WTC11 (cell line): ENCODE results near the gene SYNJ2. TPM values are rescaled to one million over a fixed set of nuclear protein-coding genes. Genes with fewer than 3 reads are reported as not detected.

Experiments used
- ATAC-seq: fragments of 200-7000 bp; cut with Tn5 transposase; 2 replicates; pipeline ENCODE4 v1.10.0; 2021; ENCODE audit warnings: mild to moderate bottlenecking, moderate library complexity
- CTCF ChIA-PET: fragments of 300-600 bp; sonication (Branson Sonifier 250); formaldehyde crosslinking; loops from one replicate; lab custom pipeline; 2021; ENCODE audit warnings: antibody characterized with exemption; lab: Charles Lee
- POLR2A ChIA-PET: fragments of 350-600 bp; sonication (Branson Sonifier 250); formaldehyde crosslinking; loops from one replicate; lab custom pipeline; 2021; ENCODE audit warnings: antibody characterized with exemption; lab: Charles Lee
- DNase-seq: peaks from one replicate; pipeline ENCODE4 v3.0.0; 2021; ENCODE audit warnings: low spot score
- H3K27ac Mint-ChIP-seq: 2 replicates; pipeline ENCODE4 v1.8.0; 2021; ENCODE audit warnings: mixed read lengths
- H3K27me3 Mint-ChIP-seq: 2 replicates; pipeline ENCODE4 v1.8.0; 2021; ENCODE audit warnings: low read depth, mild to moderate bottlenecking, moderate library complexity, mixed read lengths
- H3K36me3 Mint-ChIP-seq: 2 replicates; pipeline ENCODE4 v1.8.0; 2021; ENCODE audit warnings: mixed read lengths
- H3K4me1 Mint-ChIP-seq: 2 replicates; pipeline ENCODE4 v1.8.0; 2022; ENCODE audit warnings: mixed read lengths
- H3K4me3 Mint-ChIP-seq: 2 replicates; pipeline ENCODE4 v1.8.0; 2021; ENCODE audit warnings: mild to moderate bottlenecking, moderate library complexity, mixed read lengths
- H3K9me3 Mint-ChIP-seq: 2 replicates; pipeline ENCODE4 v1.8.0; 2021; ENCODE audit warnings: mixed read lengths
- CBFB ChIP-seq: sonication (generic); formaldehyde crosslinking; IDR thresholded peaks from 2 replicates; pipeline ENCODE4 v1.8.1; 2022; ENCODE audit warnings: mild to moderate bottlenecking, low read depth, missing genetic modification reagents
- EMX1 ChIP-seq: fragments of 250-450 bp; sonication (Bioruptor Pico); IDR thresholded peaks from 2 replicates; pipeline ENCODE4 v1.8.0; 2021; ENCODE audit warnings: mild to moderate bottlenecking
- ESRRA ChIP-seq: sonication (generic); formaldehyde crosslinking; IDR thresholded peaks from 2 replicates; pipeline ENCODE4 v1.8.1; 2022; ENCODE audit warnings: mild to moderate bottlenecking, missing genetic modification reagents, borderline replicate concordance
- GRHL2 ChIP-seq: fragments of 250-450 bp; sonication (Bioruptor Pico); IDR thresholded peaks from 2 replicates; pipeline ENCODE4 v1.8.0; 2022; ENCODE audit warnings: mild to moderate bottlenecking, moderate library complexity; ENCODE audit not compliant: insufficient replicate concordance, severe bottlenecking
- SMAD4 ChIP-seq: sonication (generic); formaldehyde crosslinking; IDR thresholded peaks from 2 replicates; pipeline ENCODE4 v1.8.0; 2022; ENCODE audit warnings: mild to moderate bottlenecking, missing genetic modification reagents
- TCF7 ChIP-seq: sonication (generic); formaldehyde crosslinking; IDR thresholded peaks from 2 replicates; pipeline ENCODE4 v1.8.0; 2022; ENCODE audit warnings: mild to moderate bottlenecking, low read depth, missing genetic modification reagents, moderate library complexity
- ZBTB21 ChIP-seq: sonication (generic); formaldehyde crosslinking; IDR thresholded peaks from 2 replicates; pipeline ENCODE4 v1.8.1; 2023; ENCODE audit warnings: mild to moderate bottlenecking, missing genetic modification reagents, borderline replicate concordance
- ZNF317 ChIP-seq: sonication (generic); formaldehyde crosslinking; IDR thresholded peaks from 2 replicates; pipeline ENCODE4 v1.8.1; 2023; ENCODE audit warnings: low read depth, mild to moderate bottlenecking, moderate library complexity, missing genetic modification reagents, borderline replicate concordance
- total RNA-seq: library from RNA; stranded (reverse); gene quantifications from 3 replicates; pipeline ENCODE4 v1.2.3, GENCODE V29; 2021
- TF ChIP-seq, protein P1 (sequence below): sonication (generic); formaldehyde crosslinking; conservative IDR thresholded peaks from 2 replicates; pipeline ENCODE4 v1.8.1; 2023; ENCODE audit warnings: mild to moderate bottlenecking, low read depth, missing genetic modification reagents, moderate library complexity
- TF ChIP-seq, protein P2 (sequence below): sonication (generic); formaldehyde crosslinking; IDR thresholded peaks from 2 replicates; pipeline ENCODE4 v1.8.1; 2022; ENCODE audit warnings: low read depth, mild to moderate bottlenecking, moderate library complexity, missing genetic modification reagents, borderline replicate concordance
- TF ChIP-seq, protein P3 (sequence below): fragments of 250-450 bp; sonication (Bioruptor Pico); IDR thresholded peaks from 2 replicates; pipeline ENCODE4 v1.9.0; 2021; ENCODE audit warnings: mild to moderate bottlenecking, borderline replicate concordance
- TF ChIP-seq, protein P4 (sequence below): sonication (generic); formaldehyde crosslinking; IDR thresholded peaks from 2 replicates; pipeline ENCODE4 v1.8.0; 2022; ENCODE audit warnings: mild to moderate bottlenecking, missing genetic modification reagents
- TF ChIP-seq, protein P5 (sequence below): sonication (generic); formaldehyde crosslinking; conservative IDR thresholded peaks from 2 replicates; pipeline ENCODE4 v1.8.1; 2022; ENCODE audit warnings: mild to moderate bottlenecking, missing genetic modification reagents

Gene SYNJ2
- total RNA-seq, 1 experiment from 2014 or later, result 15.3 TPM

DNA sequence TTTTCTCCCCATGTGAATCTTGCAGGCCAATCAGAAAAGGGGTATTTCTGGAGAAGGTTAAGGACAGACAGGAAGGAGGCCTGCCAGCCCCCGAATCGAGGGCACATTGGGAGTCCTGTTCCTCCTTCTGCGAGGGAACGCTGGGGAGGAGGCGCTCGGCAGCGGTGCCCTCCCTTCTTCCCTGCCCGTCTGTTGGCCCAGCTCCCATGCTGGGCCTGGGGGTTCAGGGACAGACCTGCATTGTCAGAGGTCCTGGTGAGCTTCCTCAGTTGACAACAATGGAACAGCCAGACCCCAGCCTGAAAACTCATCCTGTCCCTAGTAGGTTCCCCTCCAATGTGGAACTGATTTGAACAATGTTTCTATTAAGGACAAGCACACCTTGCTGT, 15.1 kb upstream of the SYNJ2 start (continued):
- TF ChIP-seq, protein P1, sequence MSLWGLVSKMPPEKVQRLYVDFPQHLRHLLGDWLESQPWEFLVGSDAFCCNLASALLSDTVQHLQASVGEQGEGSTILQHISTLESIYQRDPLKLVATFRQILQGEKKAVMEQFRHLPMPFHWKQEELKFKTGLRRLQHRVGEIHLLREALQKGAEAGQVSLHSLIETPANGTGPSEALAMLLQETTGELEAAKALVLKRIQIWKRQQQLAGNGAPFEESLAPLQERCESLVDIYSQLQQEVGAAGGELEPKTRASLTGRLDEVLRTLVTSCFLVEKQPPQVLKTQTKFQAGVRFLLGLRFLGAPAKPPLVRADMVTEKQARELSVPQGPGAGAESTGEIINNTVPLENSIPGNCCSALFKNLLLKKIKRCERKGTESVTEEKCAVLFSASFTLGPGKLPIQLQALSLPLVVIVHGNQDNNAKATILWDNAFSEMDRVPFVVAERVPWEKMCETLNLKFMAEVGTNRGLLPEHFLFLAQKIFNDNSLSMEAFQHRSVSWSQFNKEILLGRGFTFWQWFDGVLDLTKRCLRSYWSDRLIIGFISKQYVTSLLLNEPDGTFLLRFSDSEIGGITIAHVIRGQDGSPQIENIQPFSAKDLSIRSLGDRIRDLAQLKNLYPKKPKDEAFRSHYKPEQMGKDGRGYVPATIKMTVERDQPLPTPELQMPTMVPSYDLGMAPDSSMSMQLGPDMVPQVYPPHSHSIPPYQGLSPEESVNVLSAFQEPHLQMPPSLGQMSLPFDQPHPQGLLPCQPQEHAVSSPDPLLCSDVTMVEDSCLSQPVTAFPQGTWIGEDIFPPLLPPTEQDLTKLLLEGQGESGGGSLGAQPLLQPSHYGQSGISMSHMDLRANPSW (CRISPR knock-in tag), result no peak
- TF ChIP-seq, protein P2, sequence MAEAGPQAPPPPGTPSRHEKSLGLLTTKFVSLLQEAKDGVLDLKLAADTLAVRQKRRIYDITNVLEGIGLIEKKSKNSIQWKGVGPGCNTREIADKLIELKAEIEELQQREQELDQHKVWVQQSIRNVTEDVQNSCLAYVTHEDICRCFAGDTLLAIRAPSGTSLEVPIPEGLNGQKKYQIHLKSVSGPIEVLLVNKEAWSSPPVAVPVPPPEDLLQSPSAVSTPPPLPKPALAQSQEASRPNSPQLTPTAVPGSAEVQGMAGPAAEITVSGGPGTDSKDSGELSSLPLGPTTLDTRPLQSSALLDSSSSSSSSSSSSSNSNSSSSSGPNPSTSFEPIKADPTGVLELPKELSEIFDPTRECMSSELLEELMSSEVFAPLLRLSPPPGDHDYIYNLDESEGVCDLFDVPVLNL (CRISPR knock-in tag), result no peak

DNA sequence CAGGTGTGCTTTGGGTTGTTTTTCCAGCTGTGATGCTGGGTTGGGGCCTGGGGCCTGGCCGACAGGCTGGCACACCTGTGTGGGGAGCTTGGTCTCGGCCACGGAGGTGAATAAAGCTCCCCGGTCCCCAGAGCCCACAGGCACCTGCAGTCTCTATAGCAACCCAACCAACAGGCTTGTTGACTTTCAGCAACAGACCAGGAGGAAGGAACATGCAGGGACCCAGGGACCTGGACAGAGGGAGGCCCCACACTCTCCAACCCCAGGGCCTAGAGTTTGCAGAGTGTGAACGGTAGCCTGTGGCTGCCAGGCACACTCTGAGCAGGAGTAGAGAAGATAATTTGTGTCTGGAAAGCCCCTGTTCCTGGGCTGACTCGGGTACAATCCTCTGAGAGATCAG, 14.6 kb upstream of the SYNJ2 start:
- H3K4me1 Mint-ChIP-seq, result peaks cover 23% of the 10 kb centered on the region
- CTCF ChIA-PET, result interaction anchor here (1.3 kb wide), 1 partner anchor 59 kb away, joined by 4 read pairs; no protein-coding TSS in a partner anchor

More for the DNA sequence above, 14.6 kb upstream of the SYNJ2 start:
- no peaks in the 10 kb centered on the region for H3K36me3 Mint-ChIP-seq
- peak overlapping the region; percentile 83 for H3K27ac Mint-ChIP-seq
- POLR2A ChIA-PET, result interaction anchor here (0.7 kb wide), 2 partner anchors 15 to 930 kb away, joined by 3 read pairs; no protein-coding TSS in a partner anchor
- ATAC-seq (peak; percentile 69), DNase-seq (no peak)
- H3K27me3 Mint-ChIP-seq, result no peaks in the 10 kb centered on the region
- TF ChIP-seq, protein P3, sequence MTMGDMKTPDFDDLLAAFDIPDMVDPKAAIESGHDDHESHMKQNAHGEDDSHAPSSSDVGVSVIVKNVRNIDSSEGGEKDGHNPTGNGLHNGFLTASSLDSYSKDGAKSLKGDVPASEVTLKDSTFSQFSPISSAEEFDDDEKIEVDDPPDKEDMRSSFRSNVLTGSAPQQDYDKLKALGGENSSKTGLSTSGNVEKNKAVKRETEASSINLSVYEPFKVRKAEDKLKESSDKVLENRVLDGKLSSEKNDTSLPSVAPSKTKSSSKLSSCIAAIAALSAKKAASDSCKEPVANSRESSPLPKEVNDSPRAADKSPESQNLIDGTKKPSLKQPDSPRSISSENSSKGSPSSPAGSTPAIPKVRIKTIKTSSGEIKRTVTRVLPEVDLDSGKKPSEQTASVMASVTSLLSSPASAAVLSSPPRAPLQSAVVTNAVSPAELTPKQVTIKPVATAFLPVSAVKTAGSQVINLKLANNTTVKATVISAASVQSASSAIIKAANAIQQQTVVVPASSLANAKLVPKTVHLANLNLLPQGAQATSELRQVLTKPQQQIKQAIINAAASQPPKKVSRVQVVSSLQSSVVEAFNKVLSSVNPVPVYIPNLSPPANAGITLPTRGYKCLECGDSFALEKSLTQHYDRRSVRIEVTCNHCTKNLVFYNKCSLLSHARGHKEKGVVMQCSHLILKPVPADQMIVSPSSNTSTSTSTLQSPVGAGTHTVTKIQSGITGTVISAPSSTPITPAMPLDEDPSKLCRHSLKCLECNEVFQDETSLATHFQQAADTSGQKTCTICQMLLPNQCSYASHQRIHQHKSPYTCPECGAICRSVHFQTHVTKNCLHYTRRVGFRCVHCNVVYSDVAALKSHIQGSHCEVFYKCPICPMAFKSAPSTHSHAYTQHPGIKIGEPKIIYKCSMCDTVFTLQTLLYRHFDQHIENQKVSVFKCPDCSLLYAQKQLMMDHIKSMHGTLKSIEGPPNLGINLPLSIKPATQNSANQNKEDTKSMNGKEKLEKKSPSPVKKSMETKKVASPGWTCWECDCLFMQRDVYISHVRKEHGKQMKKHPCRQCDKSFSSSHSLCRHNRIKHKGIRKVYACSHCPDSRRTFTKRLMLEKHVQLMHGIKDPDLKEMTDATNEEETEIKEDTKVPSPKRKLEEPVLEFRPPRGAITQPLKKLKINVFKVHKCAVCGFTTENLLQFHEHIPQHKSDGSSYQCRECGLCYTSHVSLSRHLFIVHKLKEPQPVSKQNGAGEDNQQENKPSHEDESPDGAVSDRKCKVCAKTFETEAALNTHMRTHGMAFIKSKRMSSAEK (CRISPR knock-in tag), result no peak
- TF ChIP-seq ESRRA (CRISPR knock-in tag) (no peak), SMAD4 (CRISPR knock-in tag) (no peak), CBFB (CRISPR knock-in tag) (no peak), ZBTB21 (CRISPR knock-in tag) (no peak), EMX1 (CRISPR knock-in tag) (no peak), TCF7 (CRISPR knock-in tag) (no peak), ZNF317 (CRISPR knock-in tag) (no peak), GRHL2 (CRISPR knock-in tag) (no peak)
- TF ChIP-seq, protein P4, sequence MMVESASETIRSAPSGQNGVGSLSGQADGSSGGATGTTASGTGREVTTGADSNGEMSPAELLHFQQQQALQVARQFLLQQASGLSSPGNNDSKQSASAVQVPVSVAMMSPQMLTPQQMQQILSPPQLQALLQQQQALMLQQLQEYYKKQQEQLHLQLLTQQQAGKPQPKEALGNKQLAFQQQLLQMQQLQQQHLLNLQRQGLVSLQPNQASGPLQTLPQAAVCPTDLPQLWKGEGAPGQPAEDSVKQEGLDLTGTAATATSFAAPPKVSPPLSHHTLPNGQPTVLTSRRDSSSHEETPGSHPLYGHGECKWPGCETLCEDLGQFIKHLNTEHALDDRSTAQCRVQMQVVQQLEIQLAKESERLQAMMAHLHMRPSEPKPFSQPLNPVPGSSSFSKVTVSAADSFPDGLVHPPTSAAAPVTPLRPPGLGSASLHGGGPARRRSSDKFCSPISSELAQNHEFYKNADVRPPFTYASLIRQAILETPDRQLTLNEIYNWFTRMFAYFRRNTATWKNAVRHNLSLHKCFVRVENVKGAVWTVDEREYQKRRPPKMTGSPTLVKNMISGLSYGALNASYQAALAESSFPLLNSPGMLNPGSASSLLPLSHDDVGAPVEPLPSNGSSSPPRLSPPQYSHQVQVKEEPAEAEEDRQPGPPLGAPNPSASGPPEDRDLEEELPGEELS (CRISPR knock-in tag), result no peak
- TF ChIP-seq, protein P5, sequence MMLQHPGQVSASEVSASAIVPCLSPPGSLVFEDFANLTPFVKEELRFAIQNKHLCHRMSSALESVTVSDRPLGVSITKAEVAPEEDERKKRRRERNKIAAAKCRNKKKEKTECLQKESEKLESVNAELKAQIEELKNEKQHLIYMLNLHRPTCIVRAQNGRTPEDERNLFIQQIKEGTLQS (CRISPR knock-in tag), result no peak
- H3K4me3 Mint-ChIP-seq, result no peak overlapping the region
- H3K9me3 Mint-ChIP-seq, result peaks cover 3% of the 10 kb centered on the region; the same call in 1 of the 2 replicates
